Loucy (cell line): ENCODE data around the gene B3GAT2.

Experiments used
- H2AFZ ChIP-seq: fragments of 200-600 bp; sonication (generic); 2 replicates; pipeline ENCODE4 v1.6.0; 2016; ENCODE audit warnings: antibody characterized with exemption, mild to moderate bottlenecking, low read length, moderate library complexity
- H3F3A ChIP-seq: fragments of 200-600 bp; 2 replicates; pipeline ENCODE4 v1.6.0; 2016; ENCODE audit warnings: antibody characterized with exemption, low read depth, mild to moderate bottlenecking
- H3K27me3 ChIP-seq: fragments of 200-600 bp; sonication (generic); 2 replicates; pipeline ENCODE4 v1.6.1; 2014; ENCODE audit warnings: low read length, mild to moderate bottlenecking; ENCODE audit not compliant: insufficient read depth, poor library complexity, severe bottlenecking
- H3K36me3 ChIP-seq: fragments of 200-600 bp; sonication (generic); 2 replicates; pipeline ENCODE4 v1.6.1; 2016; ENCODE audit warnings: low read length; ENCODE audit not compliant: insufficient read depth
- H3K4me1 ChIP-seq: fragments of 200-600 bp; sonication (generic); 2 replicates; pipeline ENCODE4 v1.5.1; 2014; ENCODE audit warnings: low read length, mild to moderate bottlenecking; ENCODE audit not compliant: insufficient read depth, poor library complexity, severe bottlenecking
- H3K4me2 ChIP-seq: fragments of 200-600 bp; sonication (generic); 2 replicates; pipeline ENCODE4 v1.6.0; 2014; ENCODE audit warnings: antibody characterized with exemption, low read length, low read depth, mild to moderate bottlenecking; ENCODE audit not compliant: poor library complexity, severe bottlenecking
- H3K4me3 ChIP-seq: fragments of 200-600 bp; sonication (generic); 2 replicates; pipeline ENCODE4 v1.5.1; 2014; ENCODE audit warnings: low read length, mild to moderate bottlenecking, mixed read lengths; ENCODE audit not compliant: poor library complexity, severe bottlenecking
- H3K79me2 ChIP-seq: fragments of 200-600 bp; sonication (generic); 2 replicates; pipeline ENCODE4 v1.6.1; 2014; ENCODE audit warnings: low read length; ENCODE audit not compliant: insufficient read depth
- H3K9ac ChIP-seq: fragments of 200-600 bp; sonication (generic); 2 replicates; pipeline ENCODE4 v1.6.0; 2014; ENCODE audit warnings: mild to moderate bottlenecking, low read depth, low read length, moderate library complexity; ENCODE audit not compliant: poor library complexity, severe bottlenecking
- H3K9me2 ChIP-seq: fragments of 200-600 bp; sonication (generic); replicated peaks from 2 replicates; pipeline ENCODE4 v1.6.1; 2016; ENCODE audit warnings: low read depth, low read length, mixed read lengths
- H3K9me3 ChIP-seq: fragments of 200-600 bp; sonication (generic); 2 replicates; pipeline ENCODE4 v1.6.1; 2014; ENCODE audit warnings: mild to moderate bottlenecking, antibody characterized with exemption, low read length, low read depth; ENCODE audit not compliant: insufficient read depth
- H4K20me1 ChIP-seq: fragments of 200-600 bp; sonication (generic); 2 replicates; pipeline ENCODE4 v1.6.0; 2014; ENCODE audit warnings: antibody characterized with exemption, low read length, mild to moderate bottlenecking; ENCODE audit not compliant: insufficient read depth, poor library complexity, severe bottlenecking
- EZH2phosphoT487 ChIP-seq: fragments of 200-600 bp; IDR thresholded peaks from 2 replicates; pipeline ENCODE4 v1.6.1; 2018; ENCODE audit warnings: antibody characterized with exemption, mild to moderate bottlenecking, moderate library complexity, borderline replicate concordance
- TF ChIP-seq, protein P1 (sequence below): fragments of 200-600 bp; sonication (generic); conservative IDR thresholded peaks from 2 replicates; pipeline ENCODE4 v1.5.1; 2014; ENCODE audit warnings: mild to moderate bottlenecking, antibody characterized with exemption, low read length

The B3GAT2 gene

DNA sequence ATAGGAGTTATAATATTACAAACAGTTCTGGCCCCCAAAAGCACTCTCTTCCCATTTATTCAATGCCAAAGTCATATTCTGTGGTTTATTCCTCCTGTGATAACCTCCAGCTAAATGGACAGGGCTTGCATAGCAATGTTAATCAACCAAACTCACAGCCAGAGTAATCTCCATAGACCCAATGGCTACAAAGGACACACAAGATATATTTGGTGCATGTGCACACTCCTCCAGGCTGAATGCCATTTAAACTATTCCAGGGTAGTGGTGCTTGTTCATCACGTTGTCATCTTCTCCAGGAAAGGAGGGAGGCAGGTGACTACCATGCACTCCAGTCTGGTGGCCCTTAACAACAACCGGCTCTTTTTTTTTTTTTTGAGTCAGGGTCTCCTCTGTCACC is 56.8 kb downstream of the B3GAT2 start:
- no peaks in the 10 kb centered on the region for H4K20me1 ChIP-seq
- H3K79me2 ChIP-seq: no peaks in the 10 kb centered on the region
- H3K9me3 ChIP-seq: no peaks in the 10 kb centered on the region
- no peak overlapping the region for H3K4me2 ChIP-seq
- TF ChIP-seq EZH2phosphoT487: no peak
- TF ChIP-seq, protein P1, sequence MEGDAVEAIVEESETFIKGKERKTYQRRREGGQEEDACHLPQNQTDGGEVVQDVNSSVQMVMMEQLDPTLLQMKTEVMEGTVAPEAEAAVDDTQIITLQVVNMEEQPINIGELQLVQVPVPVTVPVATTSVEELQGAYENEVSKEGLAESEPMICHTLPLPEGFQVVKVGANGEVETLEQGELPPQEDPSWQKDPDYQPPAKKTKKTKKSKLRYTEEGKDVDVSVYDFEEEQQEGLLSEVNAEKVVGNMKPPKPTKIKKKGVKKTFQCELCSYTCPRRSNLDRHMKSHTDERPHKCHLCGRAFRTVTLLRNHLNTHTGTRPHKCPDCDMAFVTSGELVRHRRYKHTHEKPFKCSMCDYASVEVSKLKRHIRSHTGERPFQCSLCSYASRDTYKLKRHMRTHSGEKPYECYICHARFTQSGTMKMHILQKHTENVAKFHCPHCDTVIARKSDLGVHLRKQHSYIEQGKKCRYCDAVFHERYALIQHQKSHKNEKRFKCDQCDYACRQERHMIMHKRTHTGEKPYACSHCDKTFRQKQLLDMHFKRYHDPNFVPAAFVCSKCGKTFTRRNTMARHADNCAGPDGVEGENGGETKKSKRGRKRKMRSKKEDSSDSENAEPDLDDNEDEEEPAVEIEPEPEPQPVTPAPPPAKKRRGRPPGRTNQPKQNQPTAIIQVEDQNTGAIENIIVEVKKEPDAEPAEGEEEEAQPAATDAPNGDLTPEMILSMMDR: no peak
- no peaks in the 10 kb centered on the region for H3K36me3 ChIP-seq
- no peaks in the 10 kb centered on the region for H3K27me3 ChIP-seq
- H3F3A ChIP-seq: no peaks in the 10 kb centered on the region
- H3K9ac ChIP-seq: no peak overlapping the region
- no peak overlapping the region for H2AFZ ChIP-seq
- no peak overlapping the region for H3K4me3 ChIP-seq
- H3K9me2 ChIP-seq: no peaks in the 10 kb centered on the region
- H3K4me1 ChIP-seq: peaks cover 11% of the 10 kb centered on the region

DNA sequence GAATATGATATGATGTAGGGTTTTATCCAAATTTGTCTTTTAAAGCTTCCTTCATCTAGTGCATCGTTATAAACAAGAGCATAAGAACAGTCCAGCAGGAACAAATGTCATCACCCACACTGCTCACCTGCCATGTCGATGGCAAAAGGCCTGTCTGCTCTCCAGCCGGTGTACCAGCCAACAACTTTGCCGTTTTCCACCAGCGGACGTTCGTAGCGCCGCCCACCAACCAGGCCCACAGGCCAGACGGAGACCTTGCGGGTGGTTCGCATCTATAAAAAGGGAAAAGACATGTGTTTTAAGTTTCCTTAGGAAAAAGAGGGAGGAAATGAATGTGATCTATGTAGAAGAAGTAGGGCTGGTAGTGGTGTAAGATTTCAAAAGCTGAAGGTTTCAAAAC is 62.9 kb downstream of the B3GAT2 start:
- Histone ChIP-seq H4K20me1 (no peaks in the 10 kb centered on the region), H3K9me3 (no peaks in the 10 kb centered on the region), H3K79me2 (no peaks in the 10 kb centered on the region), H3K36me3 (no peaks in the 10 kb centered on the region), H2AFZ (no peak overlapping the region), H3K27me3 (no peaks in the 10 kb centered on the region), H3K4me1 (no peaks in the 10 kb centered on the region), H3K9ac (no peak overlapping the region), H3F3A (no peaks in the 10 kb centered on the region), H3K9me2 (no peaks in the 10 kb centered on the region), H3K4me2 (no peak overlapping the region), H3K4me3 (no peak overlapping the region)
- TF ChIP-seq EZH2phosphoT487: no peak
- TF ChIP-seq, protein P1: no peak

DNA sequence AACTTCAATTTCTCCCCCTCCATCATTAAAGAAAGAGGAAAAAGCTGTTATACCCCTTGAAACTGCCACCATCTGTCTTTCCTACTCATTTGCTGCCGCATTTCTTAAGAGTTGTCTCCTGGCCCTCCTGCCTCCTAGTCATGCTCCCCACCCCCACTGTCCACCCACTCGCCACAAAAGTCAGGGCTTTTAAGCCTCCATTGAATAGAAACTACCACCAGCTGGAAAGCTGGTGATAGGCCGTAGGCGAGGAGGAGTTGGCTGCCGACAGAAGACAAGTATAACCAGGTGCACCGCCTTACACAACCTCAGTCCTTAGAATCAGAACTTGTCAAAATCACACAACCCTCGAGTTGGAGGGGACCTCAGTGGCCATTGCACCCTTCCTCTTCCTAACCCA is 67.6 kb downstream of the B3GAT2 start:
- H3K4me1 ChIP-seq: no peaks in the 10 kb centered on the region
- no peak for TF ChIP-seq EZH2phosphoT487
- TF ChIP-seq, protein P1: no peak
- H3K4me3 ChIP-seq: no peak overlapping the region
- H3K9ac ChIP-seq: no peak overlapping the region
- no peaks in the 10 kb centered on the region for H3K9me3 ChIP-seq
- no peak overlapping the region for H2AFZ ChIP-seq
- no peaks in the 10 kb centered on the region for H3F3A ChIP-seq
- no peaks in the 10 kb centered on the region for H3K79me2 ChIP-seq
- H3K9me2 ChIP-seq: no peaks in the 10 kb centered on the region
- H4K20me1 ChIP-seq: no peaks in the 10 kb centered on the region
- no peak overlapping the region for H3K4me2 ChIP-seq
- H3K27me3 ChIP-seq: no peaks in the 10 kb centered on the region
- H3K36me3 ChIP-seq: no peaks in the 10 kb centered on the region
